B cell (primary cell): ENCODE measurements around the gene ZNF19.
"Not testable (repeated sequence)": the region's sequence is repeated elsewhere in the genome, so short reads cannot be mapped to it uniquely, and the experiment has no call there.

Experiments used
- CTCF ChIP-seq: fragments of 200-600 bp; IDR thresholded peaks from one replicate; pipeline ENCODE4 v1.8.0; 2022; ENCODE audit warnings: antibody characterized with exemption, mild to moderate bottlenecking
- EZH2 ChIP-seq: IDR thresholded peaks from 2 replicates; pipeline ENCODE4 v1.6.1; 2012; ENCODE audit warnings: borderline replicate concordance, low read depth, mild to moderate bottlenecking, moderate library complexity, low read length; ENCODE audit not compliant: insufficient read depth, poor library complexity, severe bottlenecking

DNA sequence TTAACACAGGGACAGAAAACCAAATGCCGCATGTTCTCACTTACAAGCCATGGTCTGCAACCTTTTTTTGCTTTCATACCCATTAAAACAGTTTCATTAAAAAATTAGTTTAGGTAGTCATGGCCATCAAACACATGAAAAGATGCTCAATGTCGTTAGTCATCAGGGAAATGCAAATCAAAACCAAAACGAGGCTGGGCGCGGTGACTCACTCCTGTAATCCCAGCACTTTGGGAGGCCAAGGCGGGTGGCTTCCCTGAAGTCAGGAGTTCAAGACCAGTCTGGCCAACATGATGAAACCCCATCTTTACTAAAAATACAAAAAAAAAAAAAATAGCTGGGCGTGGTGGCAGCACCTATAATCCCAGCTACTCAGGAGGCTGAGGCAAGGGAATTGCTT is 14.9 kb upstream of the ZNF19 start:
- not testable (repeated sequence) for TF ChIP-seq CTCF, EZH2
